C4-2B (cell line): ENCODE measurements around the gene KDM4F.
A peak's percentile ranks its signal among the peaks of the same experiment; 100 is the strongest.

Source experiments
- H3K27ac ChIP-seq: fragments of 450-650 bp; 2 replicates; pipeline ENCODE4 v1.5.1; 2017
- CTCF ChIP-seq: fragments of 450-650 bp; conservative IDR thresholded peaks from 2 replicates; pipeline ENCODE4 v1.5.1; 2017; ENCODE audit warnings: mild to moderate bottlenecking
- ZFX ChIP-seq: fragments of 450-650 bp; IDR thresholded peaks from 2 replicates; pipeline ENCODE4 v1.6.1; 2017

KDM4F gene

GRCh38 chr11:95066716-95067038 lies 17.5 kb downstream of the KDM4F start, which contains the start of gene SRSF8:
SRSF8 (plus strand) TSS chr11:95066919; CDS start chr11:95067227, 308 bp downstream.
- no peak for TF ChIP-seq ZFX
- no peak for TF ChIP-seq CTCF
- peak within 1 kb of the TSS; percentile 88 for H3K27ac ChIP-seq

- peak; percentile 74 for TF ChIP-seq CTCF
- peak; percentile 44 for TF ChIP-seq ZFX
- H3K27ac ChIP-seq: peak overlapping the region; percentile 88
Measured at GRCh38 chr11:95067039-95067840, 18.0 kb downstream of the KDM4F start.

- peak overlapping the region; percentile 88 for H3K27ac ChIP-seq
- no peak for TF ChIP-seq ZFX
- TF ChIP-seq CTCF: no peak
Measured at GRCh38 chr11:95067841-95068219, 18.6 kb downstream of the KDM4F start.

GRCh38 chr11:95068549-95068948 lies 19.3 kb downstream of the KDM4F start:
- H3K27ac ChIP-seq: peak overlapping the region; percentile 88; the same call in 1 of the 2 replicates
- no peak for TF ChIP-seq CTCF
- TF ChIP-seq ZFX: peak; percentile 35

- TF ChIP-seq CTCF (no peak), ZFX (no peak)
- no peak overlapping the region for H3K27ac ChIP-seq
Measured at GRCh38 chr11:95070471-95070870, 21.2 kb downstream of the KDM4F start.

- H3K27ac ChIP-seq: no peak overlapping the region; the same call in 1 of the 2 replicates
- TF ChIP-seq CTCF (no peak), ZFX (no peak)
Measured at GRCh38 chr11:95072948-95073347, 23.7 kb downstream of the KDM4F start.

- TF ChIP-seq ZFX (no peak), CTCF (no peak)
Measured at GRCh38 chr11:95074792-95075563, 25.8 kb downstream of the KDM4F start.

More at GRCh38 chr11:95074792-95075563, 25.8 kb downstream of the KDM4F start:
- peak overlapping the region; percentile 84 for H3K27ac ChIP-seq
